BJ (cell line): ENCODE measurements around the gene BBS5. TPM values are rescaled to one million over a fixed set of nuclear protein-coding genes. Genes with fewer than 3 reads are reported as not detected.

Experiments
- CTCF ChIA-PET: fragments of 350-600 bp; formaldehyde crosslinking; extraction: SDS; loops from one replicate; lab custom pipeline; 2021; ENCODE audit warnings: antibody characterized with exemption, inconsistent platforms; lab: Yijun Ruan, JAX
- POLR2A ChIA-PET: fragments of 300-600 bp; sonication (Branson Sonifier 250); formaldehyde crosslinking; extraction: SDS; loops from one replicate; lab custom pipeline; 2021; ENCODE audit warnings: antibody characterized with exemption; lab: Charles Lee
- DNase-seq: peaks from one replicate; pipeline ENCODE4 v3.0.0-alpha.2; 2011; ENCODE audit warnings: low read depth
- H3K27me3 ChIP-seq: 2 replicates; pipeline ENCODE4 v1.6.0; 2011; ENCODE audit warnings: low read length; ENCODE audit not compliant: control insufficient read depth, insufficient read depth
- H3K36me3 ChIP-seq: 2 replicates; pipeline ENCODE4 v1.5.1; 2011; ENCODE audit warnings: low read length; ENCODE audit not compliant: control insufficient read depth, insufficient read depth
- H3K4me3 ChIP-seq: 2 replicates; pipeline ENCODE4 v1.5.1; 2011; ENCODE audit warnings: low read depth, mild to moderate bottlenecking, control low read depth, low read length
- polyA plus RNA-seq: library from polyadenylated mRNA; depleted of rRNA; stranded (reverse); fragments of >200 nt; gene quantifications from 2 replicates; pipeline ENCODE4 v1.2.3, GENCODE V29; 2011
- TF ChIP-seq, protein P1 (sequence below): IDR thresholded peaks from 2 replicates; pipeline ENCODE4 v1.5.1; 2011; ENCODE audit warnings: low read depth, mild to moderate bottlenecking, control low read depth, inconsistent platforms, low read length, moderate library complexity; ENCODE audit not compliant: insufficient read depth

BBS5 gene
- polyA plus RNA-seq, 1 experiment: 2.6 TPM

DNA sequence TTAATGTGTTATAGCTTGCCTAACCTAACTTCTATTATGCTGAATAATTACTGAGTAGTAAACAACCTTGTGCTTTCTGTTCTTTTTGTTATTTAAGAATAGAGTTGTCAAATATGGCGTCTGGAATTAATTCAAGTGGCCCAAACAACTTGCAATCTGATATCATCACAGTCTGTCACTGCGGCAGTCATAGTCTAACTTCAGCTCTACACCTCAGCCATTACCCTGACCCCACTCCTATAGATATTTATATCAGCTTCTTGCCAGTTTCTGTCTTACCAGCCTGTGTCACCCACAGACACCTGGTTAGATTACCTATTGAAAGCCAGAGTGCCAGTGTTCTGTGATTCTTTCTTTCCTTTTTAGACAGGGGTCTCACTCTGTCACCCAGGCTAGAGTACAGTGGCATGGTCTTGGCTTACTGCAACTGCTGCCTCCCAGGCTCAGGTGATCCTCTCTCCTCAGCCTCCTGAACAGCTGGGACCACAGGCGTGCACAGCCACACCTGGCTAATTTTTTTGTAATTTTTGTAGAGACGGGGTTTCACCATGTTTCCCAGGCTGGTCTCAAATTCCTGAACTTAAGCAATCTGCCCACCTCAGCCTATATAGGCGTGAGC, 16.1 kb downstream of the BBS5 start:
- ChIA-PET POLR2A (no interaction called here), CTCF (interaction anchor here (1.8 kb wide), 1 partner anchor 16 kb away, joined by 5 read pairs; the partner anchor contains the start of gene BBS5)
- H3K36me3 ChIP-seq: no peaks in the 10 kb centered on the region; the same call in 1 of the 2 replicates
- DNase-seq: no peak
- no peak overlapping the region for H3K4me3 ChIP-seq
- TF ChIP-seq, protein P1, sequence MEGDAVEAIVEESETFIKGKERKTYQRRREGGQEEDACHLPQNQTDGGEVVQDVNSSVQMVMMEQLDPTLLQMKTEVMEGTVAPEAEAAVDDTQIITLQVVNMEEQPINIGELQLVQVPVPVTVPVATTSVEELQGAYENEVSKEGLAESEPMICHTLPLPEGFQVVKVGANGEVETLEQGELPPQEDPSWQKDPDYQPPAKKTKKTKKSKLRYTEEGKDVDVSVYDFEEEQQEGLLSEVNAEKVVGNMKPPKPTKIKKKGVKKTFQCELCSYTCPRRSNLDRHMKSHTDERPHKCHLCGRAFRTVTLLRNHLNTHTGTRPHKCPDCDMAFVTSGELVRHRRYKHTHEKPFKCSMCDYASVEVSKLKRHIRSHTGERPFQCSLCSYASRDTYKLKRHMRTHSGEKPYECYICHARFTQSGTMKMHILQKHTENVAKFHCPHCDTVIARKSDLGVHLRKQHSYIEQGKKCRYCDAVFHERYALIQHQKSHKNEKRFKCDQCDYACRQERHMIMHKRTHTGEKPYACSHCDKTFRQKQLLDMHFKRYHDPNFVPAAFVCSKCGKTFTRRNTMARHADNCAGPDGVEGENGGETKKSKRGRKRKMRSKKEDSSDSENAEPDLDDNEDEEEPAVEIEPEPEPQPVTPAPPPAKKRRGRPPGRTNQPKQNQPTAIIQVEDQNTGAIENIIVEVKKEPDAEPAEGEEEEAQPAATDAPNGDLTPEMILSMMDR: no peak
- H3K27me3 ChIP-seq: no peaks in the 10 kb centered on the region

DNA sequence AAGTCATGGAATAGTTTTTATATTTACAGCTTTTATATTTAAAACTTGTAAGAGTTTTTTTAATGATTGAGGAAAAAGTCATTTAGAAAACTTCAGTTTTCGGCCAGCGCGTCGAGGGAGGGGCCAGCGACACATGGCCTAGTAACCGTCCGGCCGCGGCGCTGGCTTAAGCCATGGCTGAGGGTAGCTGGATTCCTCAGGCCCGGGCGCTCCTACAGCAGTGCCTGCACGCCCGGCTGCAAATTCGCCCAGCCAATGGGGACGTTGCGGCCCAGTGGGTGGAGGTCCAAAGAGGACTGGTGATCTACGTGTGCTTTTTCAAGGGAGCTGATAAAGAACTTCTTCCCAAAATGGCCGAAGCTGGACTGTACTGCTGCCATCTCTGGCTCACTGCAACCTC, 25.4 kb downstream of the BBS5 start:
- no peaks in the 10 kb centered on the region; the same call in 1 of the 2 replicates for H3K36me3 ChIP-seq
- no peak overlapping the region for H3K4me3 ChIP-seq
- CTCF ChIA-PET: no interaction called here
- POLR2A ChIA-PET: no interaction called here
- TF ChIP-seq, protein P1: no peak
- H3K27me3 ChIP-seq: no peaks in the 10 kb centered on the region
- no peak for DNase-seq

DNA sequence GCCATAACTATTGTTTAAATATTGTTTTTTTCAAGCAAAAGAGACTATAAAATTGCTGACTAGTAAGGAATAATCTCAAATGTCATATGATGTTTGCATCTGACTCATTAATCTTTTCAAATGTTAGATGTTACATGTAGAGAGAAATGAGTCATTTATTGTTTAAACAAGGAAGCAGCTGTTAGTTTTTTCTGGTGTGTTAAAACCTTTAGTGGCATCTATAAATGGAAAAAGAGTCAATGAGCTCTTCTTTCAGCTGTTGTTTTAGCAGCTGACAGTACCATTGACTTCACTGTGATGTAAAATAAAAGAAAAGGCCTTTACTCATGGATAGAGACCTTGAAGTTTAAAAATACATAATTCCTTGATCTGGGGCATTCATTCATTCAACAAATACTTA, 28.4 kb downstream of the BBS5 start:
- ChIA-PET CTCF (no interaction called here), POLR2A (no interaction called here)
- H3K4me3 ChIP-seq: no peak overlapping the region
- no peak for DNase-seq
- TF ChIP-seq, protein P1: no peak
- H3K36me3 ChIP-seq: no peaks in the 10 kb centered on the region
- H3K27me3 ChIP-seq: no peaks in the 10 kb centered on the region

DNA sequence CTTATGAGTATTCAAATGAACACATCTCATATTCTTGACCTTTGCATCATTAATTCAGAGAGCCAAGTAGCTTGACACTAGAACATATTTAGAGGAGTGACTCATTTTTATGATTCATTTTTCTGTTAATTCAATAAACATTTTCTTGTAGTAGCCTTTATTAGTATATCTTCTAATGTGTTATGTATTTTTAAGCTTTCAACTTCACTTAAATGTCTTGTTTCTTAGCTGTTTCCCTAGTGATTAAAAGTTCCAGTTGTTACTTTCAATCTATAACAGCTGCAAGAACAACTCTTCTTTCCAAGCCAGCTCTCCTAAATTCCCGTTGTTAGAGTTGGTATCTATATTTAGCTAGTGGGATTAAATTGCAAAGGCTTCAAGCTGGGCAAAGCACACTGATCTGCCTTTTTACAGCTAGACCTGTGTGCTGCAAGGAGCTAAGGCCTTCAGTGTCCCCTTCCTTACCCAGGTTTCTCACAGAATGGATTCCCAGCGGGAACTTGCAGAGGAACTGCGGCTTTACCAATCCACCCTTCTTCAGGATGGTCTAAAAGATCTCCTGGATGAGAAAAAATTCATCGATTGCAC, 30.1 kb downstream of the BBS5 start, which contains the start of gene KLHL41:
TSS of gene KLHL41 (plus strand) at position 405 of the 588 bp plus-strand sequence. CDS start at position 482, 77 bp downstream.
- Histone ChIP-seq H3K27me3 (no peaks in the 10 kb centered on the region), H3K4me3 (no peak within 1 kb of the TSS), H3K36me3 (no peaks in the 10 kb centered on the region)
- DNase-seq: no peak
- TF ChIP-seq, protein P1: no peak
- ChIA-PET CTCF (interaction anchor here (1.1 kb wide), 1 partner anchor 10 kb away, joined by 3 read pairs; no protein-coding TSS in a partner anchor), POLR2A (interaction anchor here (0.5 kb wide), 1 partner anchor 245 kb away, joined by 8 read pairs; no protein-coding TSS in a partner anchor)

DNA sequence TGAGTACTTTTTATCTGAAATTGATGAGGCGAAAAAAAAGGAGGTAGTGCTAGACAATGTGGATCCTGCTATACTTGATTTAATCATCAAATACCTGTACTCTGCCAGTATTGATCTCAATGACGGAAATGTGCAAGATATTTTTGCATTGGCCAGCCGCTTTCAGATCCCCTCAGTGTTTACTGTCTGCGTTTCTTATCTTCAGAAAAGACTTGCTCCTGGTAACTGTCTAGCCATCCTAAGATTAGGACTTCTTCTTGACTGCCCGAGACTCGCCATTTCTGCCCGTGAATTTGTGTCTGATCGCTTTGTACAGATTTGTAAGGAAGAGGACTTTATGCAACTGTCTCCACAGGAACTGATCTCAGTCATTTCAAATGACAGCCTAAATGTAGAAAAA, 30.7 kb downstream of the BBS5 start:
- Histone ChIP-seq H3K36me3 (no peaks in the 10 kb centered on the region), H3K27me3 (no peaks in the 10 kb centered on the region), H3K4me3 (no peak overlapping the region)
- ChIA-PET CTCF (interaction anchor here (1.1 kb wide), 1 partner anchor 9 kb away, joined by 3 read pairs; no protein-coding TSS in a partner anchor), POLR2A (no interaction called here)
- DNase-seq: no peak
- TF ChIP-seq, protein P1: no peak
